ENCODE measurements around the gene PDLIM1. TPM values are rescaled to one million over a fixed set of nuclear protein-coding genes. Genes with fewer than 3 reads are reported as not detected.

PDLIM1 gene
- total and polyA plus RNA-seq, 9 of the 15 experiments (the other 6 are each of a cell fraction or from before 2014, with no cell fraction given): 19.8 to 164 (median 39.1) TPM

GRCh38 chr10:95297402-95297801 is 6.6 kb upstream of the PDLIM1 start (continued):
- TF ChIP-seq ZNF445 (CRISPR knock-in tag; IDR thresholded peaks at IDR 0.05; ENCODE audit: low read depth) (no peak), LCOR (CRISPR knock-in tag; IDR thresholded peaks at IDR 0.05) (peak; percentile 69; the same call in 1 of the 2 replicates), KDM5B (IDR thresholded peaks at IDR 0.05; ENCODE audit: insufficient replicate concordance, low read depth, low read length) (peak; percentile 58), BACH1 (tag; IDR thresholded peaks at IDR 0.05) (no peak), ZNF140 (CRISPR knock-in tag; IDR thresholded peaks at IDR 0.05) (no peak), SIN3A (IDR thresholded peaks at IDR 0.05; ENCODE audit: borderline replicate concordance in 2 of 2, control insufficient read depth in 1 of 2, low read depth in 2 of 2, low read length in 2 of 2) (no peak), DMBX1 (CRISPR knock-in tag; IDR thresholded peaks at IDR 0.05; ENCODE audit: borderline replicate concordance) (no peak), KAT8 (IDR thresholded peaks at IDR 0.05; ENCODE audit: low read depth) (no peak), ZNF699 (CRISPR knock-in tag; IDR thresholded peaks at IDR 0.05; ENCODE audit: insufficient replicate concordance) (no peak), ETV5 (CRISPR knock-in tag; IDR thresholded peaks at IDR 0.05; ENCODE audit: low read depth) (peak; percentile 85), ZNF695 (CRISPR knock-in tag; IDR thresholded peaks at IDR 0.05) (no peak), POLR2B (IDR thresholded peaks at IDR 0.05; ENCODE audit: low read depth, partially characterized antibody) (no peak), ZNF449 (CRISPR knock-in tag; IDR thresholded peaks at IDR 0.05) (no peak)
- TF ChIP-seq, protein P1, sequence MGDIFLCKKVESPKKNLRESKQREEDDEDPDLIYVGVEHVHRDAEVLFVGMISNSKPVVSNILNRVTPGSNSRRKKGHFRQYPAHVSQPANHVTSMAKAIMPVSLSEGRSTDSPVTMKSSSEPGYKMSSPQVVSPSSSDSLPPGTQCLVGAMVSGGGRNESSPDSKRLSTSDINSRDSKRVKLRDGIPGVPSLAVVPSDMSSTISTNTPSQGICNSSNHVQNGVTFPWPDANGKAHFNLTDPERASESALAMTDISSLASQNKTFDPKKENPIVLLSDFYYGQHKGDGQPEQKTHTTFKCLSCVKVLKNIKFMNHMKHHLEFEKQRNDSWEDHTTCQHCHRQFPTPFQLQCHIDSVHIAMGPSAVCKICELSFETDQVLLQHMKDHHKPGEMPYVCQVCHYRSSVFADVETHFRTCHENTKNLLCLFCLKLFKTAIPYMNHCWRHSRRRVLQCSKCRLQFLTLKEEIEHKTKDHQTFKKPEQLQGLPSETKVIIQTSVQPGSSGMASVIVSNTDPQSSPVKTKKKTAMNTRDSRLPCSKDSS (IDR thresholded peaks at IDR 0.05; ENCODE audit: low read depth, partially characterized antibody): no peak
- TF ChIP-seq, protein P2, sequence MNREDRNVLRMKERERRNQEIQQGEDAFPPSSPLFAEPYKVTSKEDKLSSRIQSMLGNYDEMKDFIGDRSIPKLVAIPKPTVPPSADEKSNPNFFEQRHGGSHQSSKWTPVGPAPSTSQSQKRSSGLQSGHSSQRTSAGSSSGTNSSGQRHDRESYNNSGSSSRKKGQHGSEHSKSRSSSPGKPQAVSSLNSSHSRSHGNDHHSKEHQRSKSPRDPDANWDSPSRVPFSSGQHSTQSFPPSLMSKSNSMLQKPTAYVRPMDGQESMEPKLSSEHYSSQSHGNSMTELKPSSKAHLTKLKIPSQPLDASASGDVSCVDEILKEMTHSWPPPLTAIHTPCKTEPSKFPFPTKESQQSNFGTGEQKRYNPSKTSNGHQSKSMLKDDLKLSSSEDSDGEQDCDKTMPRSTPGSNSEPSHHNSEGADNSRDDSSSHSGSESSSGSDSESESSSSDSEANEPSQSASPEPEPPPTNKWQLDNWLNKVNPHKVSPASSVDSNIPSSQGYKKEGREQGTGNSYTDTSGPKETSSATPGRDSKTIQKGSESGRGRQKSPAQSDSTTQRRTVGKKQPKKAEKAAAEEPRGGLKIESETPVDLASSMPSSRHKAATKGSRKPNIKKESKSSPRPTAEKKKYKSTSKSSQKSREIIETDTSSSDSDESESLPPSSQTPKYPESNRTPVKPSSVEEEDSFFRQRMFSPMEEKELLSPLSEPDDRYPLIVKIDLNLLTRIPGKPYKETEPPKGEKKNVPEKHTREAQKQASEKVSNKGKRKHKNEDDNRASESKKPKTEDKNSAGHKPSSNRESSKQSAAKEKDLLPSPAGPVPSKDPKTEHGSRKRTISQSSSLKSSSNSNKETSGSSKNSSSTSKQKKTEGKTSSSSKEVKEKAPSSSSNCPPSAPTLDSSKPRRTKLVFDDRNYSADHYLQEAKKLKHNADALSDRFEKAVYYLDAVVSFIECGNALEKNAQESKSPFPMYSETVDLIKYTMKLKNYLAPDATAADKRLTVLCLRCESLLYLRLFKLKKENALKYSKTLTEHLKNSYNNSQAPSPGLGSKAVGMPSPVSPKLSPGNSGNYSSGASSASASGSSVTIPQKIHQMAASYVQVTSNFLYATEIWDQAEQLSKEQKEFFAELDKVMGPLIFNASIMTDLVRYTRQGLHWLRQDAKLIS (CRISPR knock-in tag; IDR thresholded peaks at IDR 0.05): no peak
- TF ChIP-seq, protein P3, sequence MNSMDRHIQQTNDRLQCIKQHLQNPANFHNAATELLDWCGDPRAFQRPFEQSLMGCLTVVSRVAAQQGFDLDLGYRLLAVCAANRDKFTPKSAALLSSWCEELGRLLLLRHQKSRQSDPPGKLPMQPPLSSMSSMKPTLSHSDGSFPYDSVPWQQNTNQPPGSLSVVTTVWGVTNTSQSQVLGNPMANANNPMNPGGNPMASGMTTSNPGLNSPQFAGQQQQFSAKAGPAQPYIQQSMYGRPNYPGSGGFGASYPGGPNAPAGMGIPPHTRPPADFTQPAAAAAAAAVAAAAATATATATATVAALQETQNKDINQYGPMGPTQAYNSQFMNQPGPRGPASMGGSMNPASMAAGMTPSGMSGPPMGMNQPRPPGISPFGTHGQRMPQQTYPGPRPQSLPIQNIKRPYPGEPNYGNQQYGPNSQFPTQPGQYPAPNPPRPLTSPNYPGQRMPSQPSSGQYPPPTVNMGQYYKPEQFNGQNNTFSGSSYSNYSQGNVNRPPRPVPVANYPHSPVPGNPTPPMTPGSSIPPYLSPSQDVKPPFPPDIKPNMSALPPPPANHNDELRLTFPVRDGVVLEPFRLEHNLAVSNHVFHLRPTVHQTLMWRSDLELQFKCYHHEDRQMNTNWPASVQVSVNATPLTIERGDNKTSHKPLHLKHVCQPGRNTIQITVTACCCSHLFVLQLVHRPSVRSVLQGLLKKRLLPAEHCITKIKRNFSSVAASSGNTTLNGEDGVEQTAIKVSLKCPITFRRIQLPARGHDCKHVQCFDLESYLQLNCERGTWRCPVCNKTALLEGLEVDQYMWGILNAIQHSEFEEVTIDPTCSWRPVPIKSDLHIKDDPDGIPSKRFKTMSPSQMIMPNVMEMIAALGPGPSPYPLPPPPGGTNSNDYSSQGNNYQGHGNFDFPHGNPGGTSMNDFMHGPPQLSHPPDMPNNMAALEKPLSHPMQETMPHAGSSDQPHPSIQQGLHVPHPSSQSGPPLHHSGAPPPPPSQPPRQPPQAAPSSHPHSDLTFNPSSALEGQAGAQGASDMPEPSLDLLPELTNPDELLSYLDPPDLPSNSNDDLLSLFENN (IDR thresholded peaks at IDR 0.05; ENCODE audit: low read depth in 2 of 2, low read length in 2 of 2): peak in 1 of 2 experiments; percentile 57; a peak in 1 of 4 replicates

Data from K562 (cell line).